Activated CD8-positive, alpha-beta memory T cell treated with anti-CD3 and anti-CD28 coated beads, Interleukin-2, amount 50 U/mL, for 1 hour (primary cell): ENCODE measurements around the gene TMEM181.
"Not testable (repeated sequence)": the region's sequence is repeated elsewhere in the genome, so short reads cannot be mapped to it uniquely, and the experiment has no call there.

Experiments used
- DNase-seq: peaks from one replicate; pipeline ENCODE4 v3.0.0-alpha.2; 2020; ENCODE audit errors: extremely low read depth

The TMEM181 gene

GRCh38 chr6:158660333-158660754 lies 100.5 kb downstream of the TMEM181 start:
- DNase-seq = no peak

- no peak for DNase-seq
Observed at GRCh38 chr6:158661156-158661685, 101.3 kb downstream of the TMEM181 start.

GRCh38 chr6:158662607-158662953 lies 102.7 kb downstream of the TMEM181 start:
- DNase-seq = no peak

GRCh38 chr6:158662954-158663624 lies 103.2 kb downstream of the TMEM181 start:
- DNase-seq = no peak

GRCh38 chr6:158663625-158664165 lies 103.8 kb downstream of the TMEM181 start:
- no peak for DNase-seq

- DNase-seq = no peak
Observed at GRCh38 chr6:158665332-158665731, 105.4 kb downstream of the TMEM181 start.

GRCh38 chr6:158666628-158667359 lies 106.9 kb downstream of the TMEM181 start:
- no peak for DNase-seq

GRCh38 chr6:158667360-158667981 lies 107.6 kb downstream of the TMEM181 start:
- DNase-seq = no peak

GRCh38 chr6:158668707-158669103 lies 108.8 kb downstream of the TMEM181 start:
- no peak for DNase-seq

- DNase-seq = no peak
Observed at GRCh38 chr6:158669145-158670035, 109.5 kb downstream of the TMEM181 start.

- DNase-seq = not testable (repeated sequence)
Observed at GRCh38 chr6:158672119-158672518, 112.2 kb downstream of the TMEM181 start.

GRCh38 chr6:158672726-158673125 lies 112.8 kb downstream of the TMEM181 start:
- DNase-seq = no peak

- no peak for DNase-seq
Observed at GRCh38 chr6:158674342-158675131, 114.6 kb downstream of the TMEM181 start.

GRCh38 chr6:158677094-158677493 lies 117.2 kb downstream of the TMEM181 start:
- DNase-seq = not testable (repeated sequence)

GRCh38 chr6:158677906-158678578 lies 118.2 kb downstream of the TMEM181 start:
- DNase-seq = no peak

GRCh38 chr6:158680015-158680414 lies 120.1 kb downstream of the TMEM181 start:
- no peak for DNase-seq

- no peak for DNase-seq
Observed at GRCh38 chr6:158680481-158680880, 120.6 kb downstream of the TMEM181 start.

- DNase-seq = no peak
Observed at GRCh38 chr6:158684311-158684710, 124.4 kb downstream of the TMEM181 start.

GRCh38 chr6:158684745-158685324 lies 124.9 kb downstream of the TMEM181 start:
- DNase-seq = no peak
